IMR-90 (cell line): ENCODE results near the gene NKAIN2. TPM values are rescaled to one million over a fixed set of nuclear protein-coding genes. Genes with fewer than 3 reads are reported as not detected.

Experiments
- ATAC-seq: fragments of 200-7000 bp; cut with Tn5 transposase; 2 replicates; pipeline ENCODE4 v1.9.1; 2020; ENCODE audit warnings: low read depth, mild to moderate bottlenecking, moderate library complexity
- BruUV-seq: library from RNA; stranded (reverse); fragments of 400-500 nt; replicated peaks from 2 replicates; lab custom pipeline; 2021; lab: Mats Ljungman, UMichigan
- CTCF ChIA-PET: fragments of 300-600 bp; formaldehyde crosslinking; extraction: SDS; loops from one replicate; lab custom pipeline; 2021; ENCODE audit warnings: antibody characterized with exemption; lab: Yijun Ruan, JAX
- POLR2A ChIA-PET: fragments of 300-600 bp; sonication (Branson Sonifier 250); formaldehyde crosslinking; loops from one replicate; lab custom pipeline; 2022; ENCODE audit warnings: antibody characterized with exemption; ENCODE audit not compliant: unreplicated experiment; lab: Charles Lee
- DNase-seq: peaks from one replicate; pipeline ENCODE4 v3.0.0; 2013
- H2AFZ ChIP-seq: replicated peaks from 2 replicates; pipeline ENCODE3; 2013; ENCODE audit warnings: low read length, mild to moderate bottlenecking; ENCODE audit not compliant: poor library complexity
- H2AK5ac ChIP-seq: 2 replicates; pipeline ENCODE4 v1.6.1; 2013; ENCODE audit warnings: low read depth, low read length, inconsistent platforms
- H2AK9ac ChIP-seq: replicated peaks from 2 replicates; pipeline ENCODE3; 2013; ENCODE audit warnings: mild to moderate bottlenecking, low read depth, low read length, moderate library complexity; ENCODE audit not compliant: poor library complexity
- H2BK120ac ChIP-seq: 2 replicates; pipeline ENCODE4 v1.6.1; 2013; ENCODE audit warnings: low read depth, low read length, inconsistent platforms
- H2BK15ac ChIP-seq: 3 replicates; pipeline ENCODE4 v1.6.1; 2013; ENCODE audit warnings: low read depth, low read length, inconsistent platforms
- H2BK20ac ChIP-seq: 2 replicates; pipeline ENCODE4 v1.6.1; 2013; ENCODE audit warnings: low read depth, mild to moderate bottlenecking, inconsistent platforms, low read length, moderate library complexity
- H2BK5ac ChIP-seq: 2 replicates; pipeline ENCODE4 v1.6.1; 2013; ENCODE audit warnings: mild to moderate bottlenecking, low read depth, low read length, inconsistent platforms; ENCODE audit not compliant: poor library complexity, severe bottlenecking
- H3K14ac ChIP-seq: replicated peaks from 2 replicates; pipeline ENCODE4 v1.6.1; 2013; ENCODE audit warnings: low read depth, low read length, inconsistent platforms
- H3K18ac ChIP-seq: 2 replicates; pipeline ENCODE4 v1.6.1; 2013; ENCODE audit warnings: low read depth, low read length, control low read depth
- H3K23ac ChIP-seq: 2 replicates; pipeline ENCODE4 v1.6.1; 2013; ENCODE audit warnings: low read depth, low read length, inconsistent platforms
- H3K27ac ChIP-seq: 2 replicates; pipeline ENCODE4 v1.5.1; 2013; ENCODE audit warnings: mild to moderate bottlenecking, control low read depth, low read length; ENCODE audit not compliant: insufficient read depth
- H3K27me3 ChIP-seq: 2 replicates; pipeline ENCODE4 v1.6.1; 2013; ENCODE audit warnings: low read length; ENCODE audit not compliant: control insufficient read depth, insufficient read depth
- H3K36me3 ChIP-seq: 2 replicates; pipeline ENCODE4 v1.6.1; 2013; ENCODE audit warnings: low read length, mixed read lengths; ENCODE audit not compliant: control insufficient read depth, insufficient read depth
- H3K4ac ChIP-seq: 2 replicates; pipeline ENCODE4 v1.6.1; 2013; ENCODE audit warnings: low read depth, low read length, inconsistent platforms
- H3K4me1 ChIP-seq: 2 replicates; pipeline ENCODE4 v1.6.1; 2013; ENCODE audit warnings: low read length, mixed read lengths; ENCODE audit not compliant: control insufficient read depth, insufficient read depth
- H3K4me2 ChIP-seq: 2 replicates; pipeline ENCODE4 v1.6.1; 2013; ENCODE audit warnings: low read depth, mild to moderate bottlenecking, control low read depth, low read length, moderate library complexity
- H3K4me3 ChIP-seq: 2 replicates; pipeline ENCODE4 v1.5.1; 2013; ENCODE audit warnings: low read depth, mild to moderate bottlenecking, control low read depth, low read length, moderate library complexity; ENCODE audit not compliant: insufficient read depth
- H3K56ac ChIP-seq: 2 replicates; pipeline ENCODE4 v1.6.1; 2013; ENCODE audit warnings: low read length, inconsistent platforms; ENCODE audit not compliant: insufficient read depth; ENCODE audit errors: extremely low read depth
- H3K79me1 ChIP-seq, 2 experiments: 2 replicates each; pipeline ENCODE4 v1.6.1; 2013; ENCODE audit warnings: low read length in 2 of 2, inconsistent platforms in 1 of 2, low read depth in 1 of 2
- H3K9ac ChIP-seq: 2 replicates; pipeline ENCODE4 v1.6.1; 2013; ENCODE audit warnings: low read depth, low read length, control low read depth
- H3K9me1 ChIP-seq: 2 replicates; pipeline ENCODE4 v1.6.1; 2013; ENCODE audit warnings: low read length, inconsistent platforms; ENCODE audit not compliant: insufficient read depth
- H3K9me3 ChIP-seq: 2 replicates; pipeline ENCODE4 v1.6.1; 2013; ENCODE audit warnings: low read length; ENCODE audit not compliant: control insufficient read depth, insufficient read depth
- H4K20me1 ChIP-seq: 2 replicates; pipeline ENCODE4 v1.6.1; 2013; ENCODE audit warnings: low read length, inconsistent platforms; ENCODE audit not compliant: insufficient read depth
- H4K5ac ChIP-seq: 2 replicates; pipeline ENCODE4 v1.6.1; 2013; ENCODE audit warnings: mild to moderate bottlenecking, low read depth, low read length, control low read depth
- H4K8ac ChIP-seq, 2 experiments: 2 replicates each; pipeline ENCODE4 v1.6.1; 2013; ENCODE audit warnings: low read depth in 2 of 2, low read length in 2 of 2, control low read depth in 1 of 2, inconsistent platforms in 1 of 2
- H4K91ac ChIP-seq: 2 replicates; pipeline ENCODE4 v1.6.1; 2013; ENCODE audit warnings: low read depth, low read length, inconsistent platforms; ENCODE audit not compliant: insufficient read depth
- BHLHE40 ChIP-seq: fragments of 150-350 bp; IDR thresholded peaks from 2 replicates; pipeline ENCODE4 v1.6.1; 2016; ENCODE audit warnings: mild to moderate bottlenecking, low read depth, low read length
- CEBPB ChIP-seq: IDR thresholded peaks from 2 replicates; pipeline ENCODE4 v1.6.1; 2012; ENCODE audit warnings: low read depth, low read length, improper control_type of control experiment
- MXI1 ChIP-seq: IDR thresholded peaks from 2 replicates; pipeline ENCODE4 v1.6.1; 2012; ENCODE audit warnings: low read depth, mild to moderate bottlenecking, low read length, moderate library complexity, borderline replicate concordance
- RFX5 ChIP-seq: IDR thresholded peaks from 2 replicates; pipeline ENCODE4 v1.8.0; 2012; ENCODE audit warnings: low read depth, mild to moderate bottlenecking, low read length, moderate library complexity
- WGBS, 2 experiments: methylation state at CpG; one replicate each; pipeline versions ENCODE4 v1.1.5 to v1.1.7; 2013; ENCODE audit warnings: missing lambda C conversion rate in 2 of 2; ENCODE audit not compliant: insufficient read length in 1 of 2; ENCODE audit errors: extremely low coverage in 2 of 2; 5-methylcytosine and 5-hydroxymethylcytosine counted together
- dilution Hi-C: fragments of 300-500 bp; cut with HindIII; formaldehyde crosslinking; loops from one replicate; pipeline ENCODE4 v1.14.3; 2018; ENCODE audit warnings: low sequenced_read_pairs; ENCODE audit not compliant: unreplicated experiment
- in situ Hi-C: fragments of 300-500 bp; cut with MboI; formaldehyde crosslinking; loops from 3 replicates; pipeline ENCODE4 v1.14.3; 2019; ENCODE audit warnings: low sequenced_read_pairs, inconsistent platforms, mixed read lengths
- intact Hi-C: fragments of 100-400 bp; cut with micrococcal nuclease; formaldehyde crosslinking; loops from 2 replicates; pipeline ENCODE4 v1.10.0; 2022
- polyA plus RNA-seq, 3 experiments: library from polyadenylated mRNA; depleted of rRNA; stranded (reverse); fragments of >200 nt; gene quantifications; 2 replicates each; pipeline ENCODE4 v1.2.3, GENCODE V29; 2012; ENCODE audit warnings: low replicate concordance in 1 of 3
- total RNA-seq: library from RNA; depleted of rRNA; stranded (reverse); fragments of >200 nt; gene quantifications from 2 replicates; pipeline ENCODE4 v1.2.3, GENCODE V29; 2012
- TF ChIP-seq, protein P1 (sequence below): conservative IDR thresholded peaks from 2 replicates; pipeline ENCODE4 v1.5.1; 2012; ENCODE audit warnings: mild to moderate bottlenecking, low read depth, low read length, improper control_type of control experiment
- TF ChIP-seq, protein P2 (sequence below): fragments of 150-350 bp; IDR thresholded peaks from 2 replicates; pipeline ENCODE4 v1.6.1; 2017; ENCODE audit warnings: mild to moderate bottlenecking, antibody characterized with exemption, low read length, low read depth

Gene NKAIN2
- total and polyA plus RNA-seq, 2 of the 4 experiments (the other 2 are of a cell fraction): not detected

DNA sequence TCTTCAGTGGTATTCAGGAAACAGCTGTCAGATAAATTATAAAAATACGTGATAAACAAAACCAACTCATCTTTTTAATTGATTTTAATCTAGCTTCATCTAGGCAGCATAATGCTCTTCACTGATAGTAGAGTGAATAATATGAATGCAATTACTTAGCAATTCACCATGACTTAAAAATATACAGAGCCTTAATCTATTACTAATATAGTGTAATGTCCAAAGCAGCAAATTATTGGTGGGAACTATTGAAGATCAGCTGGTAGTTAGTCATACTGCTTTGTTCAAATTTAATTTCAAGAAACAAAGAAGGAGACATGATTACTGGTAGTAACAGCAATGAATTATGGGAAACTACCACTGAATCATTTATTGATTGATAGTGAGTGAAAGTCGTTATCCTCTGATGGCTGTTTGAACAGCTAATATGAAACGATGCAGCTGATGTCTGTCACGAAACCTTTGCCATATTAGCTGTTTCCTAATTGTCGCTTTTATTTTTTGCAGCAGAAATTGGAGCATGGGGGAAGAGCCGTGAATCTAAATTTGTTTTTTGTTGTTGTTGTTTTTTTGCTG is 99.2 kb downstream of the NKAIN2 start:
- H3K4me2 ChIP-seq: no peak overlapping the region
- no peak overlapping the region for H3K4me3 ChIP-seq
- H3K14ac ChIP-seq: no peak overlapping the region
- no peak overlapping the region for H3K9ac ChIP-seq
- CTCF ChIA-PET: no interaction called here
- POLR2A ChIA-PET: no interaction called here
- no peak overlapping the region for H4K8ac ChIP-seq
- in situ Hi-C loops (no loop called here), dilution Hi-C loops (no loop called here), intact Hi-C loops (no loop called here)
- H3K27ac ChIP-seq: no peak overlapping the region
- TF ChIP-seq, protein P1, sequence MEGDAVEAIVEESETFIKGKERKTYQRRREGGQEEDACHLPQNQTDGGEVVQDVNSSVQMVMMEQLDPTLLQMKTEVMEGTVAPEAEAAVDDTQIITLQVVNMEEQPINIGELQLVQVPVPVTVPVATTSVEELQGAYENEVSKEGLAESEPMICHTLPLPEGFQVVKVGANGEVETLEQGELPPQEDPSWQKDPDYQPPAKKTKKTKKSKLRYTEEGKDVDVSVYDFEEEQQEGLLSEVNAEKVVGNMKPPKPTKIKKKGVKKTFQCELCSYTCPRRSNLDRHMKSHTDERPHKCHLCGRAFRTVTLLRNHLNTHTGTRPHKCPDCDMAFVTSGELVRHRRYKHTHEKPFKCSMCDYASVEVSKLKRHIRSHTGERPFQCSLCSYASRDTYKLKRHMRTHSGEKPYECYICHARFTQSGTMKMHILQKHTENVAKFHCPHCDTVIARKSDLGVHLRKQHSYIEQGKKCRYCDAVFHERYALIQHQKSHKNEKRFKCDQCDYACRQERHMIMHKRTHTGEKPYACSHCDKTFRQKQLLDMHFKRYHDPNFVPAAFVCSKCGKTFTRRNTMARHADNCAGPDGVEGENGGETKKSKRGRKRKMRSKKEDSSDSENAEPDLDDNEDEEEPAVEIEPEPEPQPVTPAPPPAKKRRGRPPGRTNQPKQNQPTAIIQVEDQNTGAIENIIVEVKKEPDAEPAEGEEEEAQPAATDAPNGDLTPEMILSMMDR: no peak
- TF ChIP-seq BHLHE40: no peak
- TF ChIP-seq CEBPB: no peak
- no peak for TF ChIP-seq RFX5
- no peak for TF ChIP-seq MXI1
- TF ChIP-seq, protein P2, sequence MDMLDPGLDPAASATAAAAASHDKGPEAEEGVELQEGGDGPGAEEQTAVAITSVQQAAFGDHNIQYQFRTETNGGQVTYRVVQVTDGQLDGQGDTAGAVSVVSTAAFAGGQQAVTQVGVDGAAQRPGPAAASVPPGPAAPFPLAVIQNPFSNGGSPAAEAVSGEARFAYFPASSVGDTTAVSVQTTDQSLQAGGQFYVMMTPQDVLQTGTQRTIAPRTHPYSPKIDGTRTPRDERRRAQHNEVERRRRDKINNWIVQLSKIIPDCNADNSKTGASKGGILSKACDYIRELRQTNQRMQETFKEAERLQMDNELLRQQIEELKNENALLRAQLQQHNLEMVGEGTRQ: no peak
- H3K27me3 ChIP-seq: no peaks in the 10 kb centered on the region
- H3K18ac ChIP-seq: no peak overlapping the region
- H3K4ac ChIP-seq: no peak overlapping the region
- H2AFZ ChIP-seq: no peak overlapping the region
- no peak overlapping the region for H2BK20ac ChIP-seq
- WGBS, 2 experiments: no CpG with 5 or more reads among the region's 6 CpGs
- H3K56ac ChIP-seq: no peak overlapping the region
- BruUV-seq: no TSS peak
- no peaks in the 10 kb centered on the region for H3K9me3 ChIP-seq
- no peak for DNase-seq
- H3K79me1 ChIP-seq: no peaks in the 10 kb centered on the region
- H3K9me1 ChIP-seq: no peaks in the 10 kb centered on the region
- H4K20me1 ChIP-seq: no peaks in the 10 kb centered on the region
- no peak overlapping the region for H2AK5ac ChIP-seq
- no peak for ATAC-seq
- H2BK120ac ChIP-seq: no peak overlapping the region
- no peak overlapping the region for H2AK9ac ChIP-seq
- no peak overlapping the region for H2BK15ac ChIP-seq
- no peaks in the 10 kb centered on the region for H3K36me3 ChIP-seq
- H3K23ac ChIP-seq: no peak overlapping the region
- no peaks in the 10 kb centered on the region for H3K4me1 ChIP-seq
- no peak overlapping the region for H4K91ac ChIP-seq
- H2BK5ac ChIP-seq: no peak overlapping the region
- no peak overlapping the region for H4K5ac ChIP-seq
